Measurements from ENCODE around the gene SNRNP35.
"Not testable (repeated sequence)": the region's sequence is repeated elsewhere in the genome, so short reads cannot be mapped to it uniquely, and the experiment has no call there.

SNRNP35 gene

DNA sequence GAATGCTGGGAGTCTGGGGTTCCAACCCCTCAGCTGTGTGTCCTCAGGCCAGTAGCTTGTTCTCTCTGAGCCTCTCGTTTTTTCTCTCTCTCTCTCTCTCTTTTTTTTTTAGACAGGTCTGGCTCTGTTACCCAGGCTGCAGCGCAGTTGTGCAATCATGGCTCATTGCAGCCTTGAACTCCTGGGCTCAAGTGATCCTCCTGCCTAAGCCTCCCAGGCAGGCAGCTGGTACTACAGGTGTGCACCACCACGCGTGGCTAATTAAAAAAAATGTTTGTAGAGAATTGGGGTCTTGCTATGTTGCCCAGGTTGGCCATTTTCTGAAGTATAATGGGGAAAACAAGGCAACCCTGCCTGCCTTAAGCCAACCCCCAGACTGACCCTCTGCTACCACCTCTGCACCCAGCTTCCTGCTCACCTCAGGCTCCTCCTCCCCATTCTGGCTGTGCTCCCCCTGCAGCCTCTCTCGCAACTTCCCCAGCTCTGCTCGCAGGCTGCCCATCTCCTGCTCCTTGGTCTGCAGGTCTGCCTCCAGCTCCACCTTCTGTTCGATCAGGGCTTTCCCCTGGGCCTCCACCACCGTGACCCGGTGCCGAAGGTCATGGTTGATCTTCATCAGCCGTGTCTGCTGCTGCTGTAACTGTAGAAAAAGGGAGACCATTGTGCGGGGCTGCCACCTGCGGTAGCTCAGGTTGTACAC is 40.3 kb downstream of the SNRNP35 start:
- Histone ChIP-seq H3K4me1 (ENCODE audit: control insufficient read depth in 5 of 5, insufficient read depth in 5 of 5, low read length in 5 of 5) (no peaks in the 10 kb centered on the region), H3K4me3 (ENCODE audit: low read depth in 1 of 5, low read length in 5 of 5) (no peak overlapping the region), H3K36me3 (ENCODE audit: control insufficient read depth in 5 of 5, insufficient read depth in 5 of 5, low read length in 5 of 5) (peaks cover 0 to 39% (median 33%) of the 10 kb centered on the region in 5 donors), H3K27ac (ENCODE audit: low read depth, low read length) (no peak overlapping the region), H3K9me3 (ENCODE audit: control insufficient read depth in 5 of 5, low read length in 5 of 5) (no peaks in the 10 kb centered on the region), H3K27me3 (ENCODE audit: control insufficient read depth in 5 of 5, insufficient read depth in 4 of 5, low read length in 5 of 5) (no peaks in the 10 kb centered on the region), H3K9ac (ENCODE audit: low read length in 5 of 5) (no peak overlapping the region)

DNA sequence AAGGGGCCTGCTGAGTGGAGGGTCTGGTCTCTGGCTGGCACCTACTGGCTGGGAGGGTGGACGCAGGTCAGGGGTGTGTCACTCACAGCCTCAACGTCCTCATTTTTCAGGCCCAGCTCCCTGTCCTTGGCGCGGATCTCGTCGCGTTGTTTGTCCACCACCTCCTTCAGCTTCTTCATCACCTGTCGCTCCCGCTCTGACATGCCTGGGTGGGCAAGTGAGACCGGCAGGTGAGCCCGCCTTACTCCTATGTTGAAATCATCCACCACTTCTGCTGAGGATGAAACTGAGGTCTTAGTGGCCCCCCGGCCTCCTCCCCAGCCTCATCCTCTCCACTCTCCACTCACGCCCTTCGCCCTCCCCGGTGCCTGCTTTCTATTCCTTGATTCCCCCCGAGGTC is 41.4 kb downstream of the SNRNP35 start:
- no peaks in the 10 kb centered on the region for H3K27me3 ChIP-seq (ENCODE audit: control insufficient read depth in 5 of 5, insufficient read depth in 4 of 5, low read length in 5 of 5)
- peaks cover 0 to 38% (median 30%) of the 10 kb centered on the region in 5 donors for H3K36me3 ChIP-seq (ENCODE audit: control insufficient read depth in 5 of 5, insufficient read depth in 5 of 5, low read length in 5 of 5)
- no peaks in the 10 kb centered on the region for H3K9me3 ChIP-seq (ENCODE audit: control insufficient read depth in 5 of 5, low read length in 5 of 5)
- no peak overlapping the region for H3K4me3 ChIP-seq (ENCODE audit: low read depth in 1 of 5, low read length in 5 of 5)
- no peak overlapping the region for H3K9ac ChIP-seq (ENCODE audit: low read length in 5 of 5)
- no peak overlapping the region for H3K27ac ChIP-seq (ENCODE audit: low read depth, low read length)
- no peaks in the 10 kb centered on the region for H3K4me1 ChIP-seq (ENCODE audit: control insufficient read depth in 5 of 5, insufficient read depth in 5 of 5, low read length in 5 of 5)

DNA sequence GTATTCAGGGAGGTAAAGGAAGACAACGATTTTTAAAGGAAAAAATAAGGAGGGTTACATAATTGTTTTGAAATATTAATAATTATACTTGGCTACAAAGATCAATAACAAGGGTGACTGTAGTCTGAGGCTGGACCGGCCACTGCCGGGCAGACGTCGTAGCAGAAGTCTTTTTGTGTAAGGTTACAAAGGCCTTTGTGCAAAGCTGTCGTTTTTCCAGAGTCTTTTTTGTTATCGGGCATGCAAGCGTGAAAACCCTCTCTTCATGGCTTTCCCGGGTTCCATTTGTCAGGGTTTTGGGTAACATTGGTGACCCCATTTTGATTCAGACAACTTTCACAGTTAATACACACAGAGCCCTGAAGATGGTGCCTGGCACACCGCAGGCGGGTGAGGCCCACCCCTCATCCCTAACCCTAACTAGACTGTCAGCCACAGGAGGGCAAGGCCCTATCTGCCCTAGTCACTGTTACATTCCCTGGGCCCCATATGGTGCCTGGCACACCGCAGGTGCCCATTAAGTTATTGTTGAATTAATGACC is 44.3 kb downstream of the SNRNP35 start:
- H3K36me3 ChIP-seq (ENCODE audit: control insufficient read depth in 5 of 5, insufficient read depth in 5 of 5, low read length in 5 of 5): peaks cover 0 to 32% (median 25%) of the 10 kb centered on the region in 5 donors
- no peaks in the 10 kb centered on the region for H3K9me3 ChIP-seq (ENCODE audit: control insufficient read depth in 5 of 5, low read length in 5 of 5)
- H3K27me3 ChIP-seq (ENCODE audit: control insufficient read depth in 5 of 5, insufficient read depth in 4 of 5, low read length in 5 of 5): no peaks in the 10 kb centered on the region
- no peaks in the 10 kb centered on the region for H3K4me1 ChIP-seq (ENCODE audit: control insufficient read depth in 5 of 5, insufficient read depth in 5 of 5, low read length in 5 of 5)
- no peak overlapping the region for H3K4me3 ChIP-seq (ENCODE audit: low read depth in 1 of 5, low read length in 5 of 5)
- no peak overlapping the region for H3K27ac ChIP-seq (ENCODE audit: low read depth, low read length)
- no peak overlapping the region for H3K9ac ChIP-seq (ENCODE audit: low read length in 5 of 5)

DNA sequence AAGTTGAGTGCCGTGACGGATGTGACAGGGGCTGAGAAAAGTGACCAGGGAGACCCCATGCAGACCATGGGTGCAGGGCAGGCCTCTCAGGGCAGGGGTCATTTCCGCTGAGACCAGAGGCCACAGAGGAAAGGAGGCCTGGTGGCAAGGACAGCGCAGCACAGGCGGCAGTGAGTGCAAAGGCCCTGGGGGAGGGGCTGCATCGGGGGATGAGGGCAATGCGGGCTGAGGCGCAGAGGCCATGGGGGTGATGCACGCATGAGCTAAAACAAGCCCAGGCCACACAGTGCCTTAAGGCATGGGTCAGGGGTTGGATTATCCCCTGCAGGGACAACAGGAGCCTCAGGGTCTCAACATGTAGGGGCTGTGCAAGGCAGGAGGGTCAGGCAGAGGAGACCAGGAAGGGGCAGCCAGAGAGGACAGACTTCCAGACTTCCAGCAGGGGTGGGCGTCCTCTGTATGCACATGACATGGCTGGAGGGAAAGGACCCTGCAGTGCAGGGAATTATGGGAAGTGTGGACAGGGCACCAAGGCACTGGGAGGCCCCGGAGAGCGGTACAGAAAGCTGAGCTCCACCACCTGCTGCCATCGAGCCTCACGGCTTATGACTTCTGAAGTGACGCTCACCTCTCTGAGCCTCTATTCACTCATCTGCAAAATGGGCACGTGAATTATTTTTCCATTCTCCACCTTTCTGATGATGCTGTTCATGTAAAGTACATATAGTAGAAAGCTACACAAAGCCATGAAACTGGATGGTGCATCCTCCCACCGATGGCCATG is 48.3 kb downstream of the SNRNP35 start:
- Histone ChIP-seq H3K27ac (ENCODE audit: low read depth, low read length) (no peak overlapping the region), H3K4me1 (ENCODE audit: control insufficient read depth in 5 of 5, insufficient read depth in 5 of 5, low read length in 5 of 5) (peaks cover 0 to 13% (median 4%) of the 10 kb centered on the region in 5 donors), H3K4me3 (ENCODE audit: low read depth in 1 of 5, low read length in 5 of 5) (no peak overlapping the region), H3K9me3 (ENCODE audit: control insufficient read depth in 5 of 5, low read length in 5 of 5) (no peaks in the 10 kb centered on the region), H3K27me3 (ENCODE audit: control insufficient read depth in 5 of 5, insufficient read depth in 4 of 5, low read length in 5 of 5) (no peaks in the 10 kb centered on the region), H3K36me3 (ENCODE audit: control insufficient read depth in 5 of 5, insufficient read depth in 5 of 5, low read length in 5 of 5) (peaks cover 0 to 22% (median 16%) of the 10 kb centered on the region in 5 donors), H3K9ac (ENCODE audit: low read length in 5 of 5) (no peak overlapping the region)

DNA sequence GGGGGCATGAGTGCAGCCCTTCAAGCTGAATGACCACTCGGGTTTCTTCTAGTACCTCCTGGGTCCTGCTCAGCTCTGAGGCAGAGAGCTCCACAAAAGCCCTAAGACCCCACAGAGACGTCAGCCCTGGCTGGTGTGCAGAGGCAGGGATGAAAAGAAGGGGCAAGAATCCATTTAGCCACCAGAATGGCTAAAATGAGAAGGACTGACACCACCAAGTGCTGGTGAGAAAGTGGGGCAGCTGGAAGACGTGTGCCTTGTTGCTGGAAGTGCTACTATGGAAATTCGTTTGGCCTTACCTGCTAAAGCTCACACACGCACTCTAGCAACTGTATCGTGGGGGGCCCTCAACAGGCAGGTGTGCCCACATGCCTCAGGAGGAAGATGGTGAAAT is 48.9 kb downstream of the SNRNP35 start:
- no peaks in the 10 kb centered on the region for H3K27me3 ChIP-seq (ENCODE audit: control insufficient read depth in 5 of 5, insufficient read depth in 4 of 5, low read length in 5 of 5)
- no peak overlapping the region for H3K9ac ChIP-seq (ENCODE audit: low read length in 5 of 5)

DNA sequence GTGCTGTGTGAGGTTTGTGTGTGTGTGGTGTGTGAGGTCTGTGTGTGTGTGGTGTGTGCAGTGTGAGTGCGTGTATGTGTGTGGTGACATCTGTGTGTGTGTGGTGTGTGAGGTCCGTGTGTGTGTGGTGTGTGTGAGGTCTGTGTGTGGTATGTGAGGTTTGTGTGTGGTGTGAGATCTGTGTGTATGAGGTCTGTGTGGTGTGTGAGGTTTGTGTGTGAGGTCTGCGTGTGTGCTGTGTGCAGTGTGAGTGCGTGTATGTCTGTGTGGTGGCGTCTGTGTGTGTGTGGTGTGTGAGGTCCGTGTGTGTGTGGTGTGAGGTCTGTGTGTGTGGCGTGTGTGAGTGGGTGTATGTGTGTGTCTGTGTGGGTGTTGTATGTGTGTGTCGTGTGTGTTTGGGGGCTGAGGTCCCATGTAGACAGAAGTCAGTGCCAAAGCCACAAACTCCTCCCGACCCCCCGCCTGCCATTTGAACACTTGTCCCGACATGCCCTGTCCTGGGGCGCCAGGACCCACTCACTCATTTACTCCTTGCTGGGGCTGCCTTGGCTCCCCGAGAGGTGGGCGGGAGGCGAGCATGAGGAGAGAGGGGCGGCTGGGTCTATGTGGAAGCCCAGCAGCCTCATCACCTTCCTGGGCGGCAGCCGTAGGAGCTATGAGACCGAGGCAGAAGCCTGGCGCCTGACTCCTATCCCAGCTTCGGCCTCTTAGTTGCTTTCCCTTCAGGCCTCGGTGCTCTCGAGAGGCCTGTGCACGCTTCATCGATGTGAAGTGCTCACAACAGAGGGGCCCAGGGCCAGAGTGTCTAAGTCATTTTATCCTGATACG is 55.1 kb downstream of the SNRNP35 start:
- Histone ChIP-seq H3K4me3 (ENCODE audit: low read depth in 1 of 5, low read length in 5 of 5) (no peak overlapping the region), H3K4me1 (ENCODE audit: control insufficient read depth in 5 of 5, insufficient read depth in 5 of 5, low read length in 5 of 5) (peaks cover 0 to 13% (median 4%) of the 10 kb centered on the region in 5 donors), H3K9me3 (ENCODE audit: control insufficient read depth in 5 of 5, low read length in 5 of 5) (no peaks in the 10 kb centered on the region), H3K27me3 (ENCODE audit: control insufficient read depth in 5 of 5, insufficient read depth in 4 of 5, low read length in 5 of 5) (no peaks in the 10 kb centered on the region), H3K36me3 (ENCODE audit: control insufficient read depth in 5 of 5, insufficient read depth in 5 of 5, low read length in 5 of 5) (peaks cover 0 to 57% (median 47%) of the 10 kb centered on the region in 5 donors), H3K9ac (ENCODE audit: low read length in 5 of 5) (no peak overlapping the region), H3K27ac (ENCODE audit: low read depth, low read length) (no peak overlapping the region)

More for the DNA sequence above, 48.9 kb downstream of the SNRNP35 start:
- Histone ChIP-seq H3K4me1 (ENCODE audit: control insufficient read depth in 5 of 5, insufficient read depth in 5 of 5, low read length in 5 of 5) (peaks cover 0 to 13% (median 4%) of the 10 kb centered on the region in 5 donors), H3K36me3 (ENCODE audit: control insufficient read depth in 5 of 5, insufficient read depth in 5 of 5, low read length in 5 of 5) (peaks cover 0 to 27% (median 18%) of the 10 kb centered on the region in 5 donors), H3K27ac (ENCODE audit: low read depth, low read length) (no peak overlapping the region), H3K4me3 (ENCODE audit: low read depth in 1 of 5, low read length in 5 of 5) (no peak overlapping the region), H3K9me3 (ENCODE audit: control insufficient read depth in 5 of 5, low read length in 5 of 5) (no peaks in the 10 kb centered on the region)

DNA sequence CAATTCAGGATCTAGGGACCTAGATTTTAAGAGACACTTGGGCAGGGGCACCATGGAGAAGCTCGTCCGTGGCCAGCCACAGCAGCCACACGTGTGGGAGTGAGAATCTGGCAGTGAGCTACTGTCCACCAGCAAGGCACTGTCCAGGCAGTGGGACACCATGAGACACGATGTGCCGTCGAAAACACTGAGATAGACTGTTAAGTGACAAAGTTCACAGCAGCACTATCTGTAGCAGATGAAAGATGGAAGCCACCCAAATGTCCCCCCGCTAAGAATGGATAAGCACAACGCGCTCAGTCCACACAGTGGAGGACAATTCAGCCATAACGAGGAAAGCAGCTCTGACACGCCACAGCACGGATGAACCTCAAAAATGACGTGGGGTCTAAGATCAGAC is 55.9 kb downstream of the SNRNP35 start:
- H3K36me3 ChIP-seq (ENCODE audit: control insufficient read depth in 5 of 5, insufficient read depth in 5 of 5, low read length in 5 of 5): peaks cover 0 to 60% (median 48%) of the 10 kb centered on the region in 5 donors
- peaks cover 0 to 13% (median 4%) of the 10 kb centered on the region in 5 donors for H3K4me1 ChIP-seq (ENCODE audit: control insufficient read depth in 5 of 5, insufficient read depth in 5 of 5, low read length in 5 of 5)
- no peak overlapping the region for H3K4me3 ChIP-seq (ENCODE audit: low read depth in 1 of 5, low read length in 5 of 5)
- no peaks in the 10 kb centered on the region for H3K9me3 ChIP-seq (ENCODE audit: control insufficient read depth in 5 of 5, low read length in 5 of 5)
- no peaks in the 10 kb centered on the region for H3K27me3 ChIP-seq (ENCODE audit: control insufficient read depth in 5 of 5, insufficient read depth in 4 of 5, low read length in 5 of 5)
- H3K9ac ChIP-seq (ENCODE audit: low read length in 5 of 5): no peak overlapping the region
- no peak overlapping the region for H3K27ac ChIP-seq (ENCODE audit: low read depth, low read length)

DNA sequence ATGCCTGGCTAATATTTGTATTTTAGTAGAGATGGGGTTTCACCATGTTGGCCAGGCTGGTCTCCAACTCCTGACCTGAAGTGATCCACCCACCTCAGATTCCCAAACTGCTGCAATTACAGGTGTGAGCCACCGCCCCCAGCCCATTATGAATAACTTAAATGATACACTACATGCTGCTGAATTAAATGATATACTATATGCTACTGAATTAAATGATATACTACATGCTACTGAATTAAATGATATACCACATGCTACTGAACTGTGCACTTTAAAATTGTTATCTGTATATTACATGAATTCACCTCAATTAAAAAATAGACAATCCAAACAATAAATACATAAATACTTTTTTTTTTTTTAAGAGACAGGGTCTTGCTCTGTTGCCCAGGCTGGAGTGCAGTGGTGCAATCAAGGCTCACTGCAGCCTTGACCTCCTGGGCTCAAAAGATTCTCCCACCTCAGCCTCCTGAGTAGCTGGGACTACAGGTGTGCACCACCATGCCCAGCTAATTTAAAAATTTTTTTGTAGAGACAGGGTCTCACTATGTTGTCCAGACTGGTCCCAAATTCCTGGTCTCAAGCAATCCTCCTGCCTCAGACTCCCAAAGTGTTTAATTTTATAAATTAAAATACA is 56.8 kb downstream of the SNRNP35 start:
- not testable (repeated sequence) for H3K27me3 ChIP-seq (ENCODE audit: control insufficient read depth in 5 of 5, insufficient read depth in 4 of 5, low read length in 5 of 5); H3K27ac ChIP-seq (ENCODE audit: low read depth, low read length); H3K9me3 ChIP-seq (ENCODE audit: control insufficient read depth in 5 of 5, low read length in 5 of 5); H3K9ac ChIP-seq (ENCODE audit: low read length in 5 of 5); H3K4me3 ChIP-seq (ENCODE audit: low read depth in 1 of 5, low read length in 5 of 5)
- peaks cover 0 to 11% (median 4%) of the 10 kb centered on the region in 5 donors for H3K4me1 ChIP-seq (ENCODE audit: control insufficient read depth in 5 of 5, insufficient read depth in 5 of 5, low read length in 5 of 5)
- H3K36me3 ChIP-seq (ENCODE audit: control insufficient read depth in 5 of 5, insufficient read depth in 5 of 5, low read length in 5 of 5): peaks cover 0 to 69% (median 54%) of the 10 kb centered on the region in 5 donors

DNA sequence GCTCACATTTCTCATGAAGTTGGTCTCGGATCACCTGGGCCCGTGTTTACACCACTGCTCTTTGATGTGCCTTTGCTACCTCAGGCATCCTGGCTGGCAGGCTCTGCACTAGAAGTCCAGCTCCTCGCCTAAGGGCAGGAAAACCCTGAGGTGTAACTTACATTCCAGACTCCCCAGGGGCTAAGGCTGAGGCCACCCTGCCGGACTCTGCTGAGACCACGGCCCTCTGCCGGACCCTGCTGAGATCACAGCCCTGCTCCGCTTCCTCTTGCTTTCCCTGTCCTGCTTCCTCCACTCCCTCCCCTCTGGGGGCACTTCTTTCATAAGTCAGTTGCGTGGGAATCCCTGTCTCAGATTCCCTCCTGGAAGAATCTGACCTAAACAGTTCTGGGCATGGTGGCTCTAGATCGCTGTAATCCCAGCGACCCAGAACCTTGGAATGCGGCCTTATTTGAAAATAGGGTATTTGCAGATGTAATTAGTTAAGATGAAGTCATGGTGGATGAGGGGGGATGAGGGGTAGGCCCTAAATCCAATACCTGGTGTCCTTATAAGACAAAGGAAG is 58.4 kb downstream of the SNRNP35 start:
- H3K9me3 ChIP-seq (ENCODE audit: control insufficient read depth in 5 of 5, low read length in 5 of 5): no peaks in the 10 kb centered on the region
- peaks cover 0 to 72% (median 60%) of the 10 kb centered on the region in 5 donors for H3K36me3 ChIP-seq (ENCODE audit: control insufficient read depth in 5 of 5, insufficient read depth in 5 of 5, low read length in 5 of 5)
- H3K4me1 ChIP-seq (ENCODE audit: control insufficient read depth in 5 of 5, insufficient read depth in 5 of 5, low read length in 5 of 5): peaks cover 0 to 6% (median 0%) of the 10 kb centered on the region in 5 donors
- no peak overlapping the region for H3K4me3 ChIP-seq (ENCODE audit: low read depth in 1 of 5, low read length in 5 of 5)
- no peaks in the 10 kb centered on the region for H3K27me3 ChIP-seq (ENCODE audit: control insufficient read depth in 5 of 5, insufficient read depth in 4 of 5, low read length in 5 of 5)
- H3K27ac ChIP-seq (ENCODE audit: low read depth, low read length): no peak overlapping the region
- no peak overlapping the region for H3K9ac ChIP-seq (ENCODE audit: low read length in 5 of 5)
